NB4 (cell line): ENCODE measurements around the gene LRCOL1.
"Not testable (repeated sequence)": the region's sequence is repeated elsewhere in the genome, so short reads cannot be mapped to it uniquely, and the experiment has no call there.

ENCODE experiments used
- DNase-seq: peaks from one replicate; pipeline ENCODE4 v3.0.0; 2010; ENCODE audit warnings: low read depth
- H3K4me3 ChIP-seq: one replicate; pipeline ENCODE4 v1.5.1; 2011; ENCODE audit warnings: mild to moderate bottlenecking, low read depth, low read length, moderate library complexity
- CTCF ChIP-seq: IDR thresholded peaks from one replicate; pipeline ENCODE4 v1.5.1; 2012; ENCODE audit warnings: low read depth, low read length
- MAX ChIP-seq: IDR thresholded peaks from 2 replicates; pipeline ENCODE4 v1.6.1; 2011; ENCODE audit warnings: low read depth, low read length
- MYC ChIP-seq: IDR thresholded peaks from 2 replicates; pipeline ENCODE4 v1.6.1; 2011; ENCODE audit warnings: low read depth, low read length
- POLR2A ChIP-seq: IDR thresholded peaks from 2 replicates; pipeline ENCODE4 v1.6.1; 2011; ENCODE audit warnings: mild to moderate bottlenecking; ENCODE audit not compliant: insufficient read length; ENCODE audit errors: extremely low read depth

LRCOL1 gene

GRCh38 chr12:132600048-132601032 is 10.0 kb downstream of the LRCOL1 start:
- DNase-seq: peak; percentile 83
- TF ChIP-seq MAX (peak; percentile 75), MYC (peak; percentile 72; the same call in 1 of the 2 replicates), POLR2A (no peak), CTCF (peak; percentile 86)
- H3K4me3 ChIP-seq: peak overlapping the region; percentile 55

GRCh38 chr12:132599502-132599901 is 10.9 kb downstream of the LRCOL1 start:
- not testable (repeated sequence) for H3K4me3 ChIP-seq, DNase-seq

- TF ChIP-seq POLR2A: no peak
- no peak for TF ChIP-seq MAX
- TF ChIP-seq CTCF: no peak
- no peak for TF ChIP-seq MYC
- DNase-seq: no peak
- no peak overlapping the region for H3K4me3 ChIP-seq
Observed at GRCh38 chr12:132597333-132598316, 12.8 kb downstream of the LRCOL1 start.

- no peak for TF ChIP-seq POLR2A
- TF ChIP-seq MYC: no peak
- no peak for TF ChIP-seq CTCF
- TF ChIP-seq MAX: no peak
- no peak overlapping the region for H3K4me3 ChIP-seq
- DNase-seq: no peak
Observed at GRCh38 chr12:132596016-132596415, 14.4 kb downstream of the LRCOL1 start.

- DNase-seq: no peak
- TF ChIP-seq CTCF (no peak), MAX (no peak), POLR2A (no peak), MYC (no peak)
- no peak overlapping the region for H3K4me3 ChIP-seq
Observed at GRCh38 chr12:132595183-132595582, 15.2 kb downstream of the LRCOL1 start.
